CD4-positive, alpha-beta T cell (primary cell): ENCODE results near the gene GLG1. TPM values are rescaled to one million over a fixed set of nuclear protein-coding genes. Genes with fewer than 3 reads are reported as not detected.

Experiments
- ATAC-seq: fragments of 200-7000 bp; cut with Tn5 transposase; one replicate; pipeline ENCODE4 v1.10.0; 2022; ENCODE audit warnings: mild to moderate bottlenecking; ENCODE audit not compliant: poor library complexity
- CTCF ChIA-PET: fragments of 350-600 bp; sonication (Branson Sonifier 250); formaldehyde crosslinking; loops from one replicate; lab custom pipeline; 2021; ENCODE audit warnings: antibody characterized with exemption, inconsistent platforms; lab: Charles Lee
- POLR2A ChIA-PET: fragments of 350-600 bp; sonication (Branson Sonifier 250); formaldehyde crosslinking; loops from one replicate; lab custom pipeline; 2021; ENCODE audit warnings: antibody characterized with exemption, inconsistent platforms; lab: Charles Lee
- DNase-seq, 14 experiments: peaks; one replicate each; pipeline ENCODE4 v3.0.0-alpha.2; 2013 to 2020; ENCODE audit warnings: mixed read lengths in 2 of 14
- H3K27ac ChIP-seq, 2 donors: one replicate each; pipeline versions ENCODE4 v1.5.1 to v1.7.0; 2013; ENCODE audit warnings: low read length in 2 of 2, low read depth in 1 of 2, mild to moderate bottlenecking in 1 of 2
- H3K27me3 ChIP-seq, 2 experiments: 1 replicate in 1 of 2; 2 replicates in 1 of 2; pipeline versions ENCODE4 v1.6.1 to v1.7.0; 2013; ENCODE audit warnings: low read length in 2 of 2, control low read depth in 1 of 2, mild to moderate bottlenecking in 1 of 2, moderate library complexity in 1 of 2; ENCODE audit not compliant: insufficient read depth in 2 of 2, control insufficient read depth in 1 of 2
- H3K36me3 ChIP-seq: one replicate; pipeline ENCODE4 v1.6.1; 2013; ENCODE audit warnings: low read length, control low read depth; ENCODE audit not compliant: insufficient read depth
- H3K4me1 ChIP-seq: one replicate; pipeline ENCODE4 v1.6.1; 2013; ENCODE audit warnings: low read length, control low read depth; ENCODE audit not compliant: insufficient read depth
- H3K4me3 ChIP-seq: one replicate; pipeline ENCODE4 v1.5.1; 2013; ENCODE audit warnings: mild to moderate bottlenecking, low read length, moderate library complexity
- H3K9me3 ChIP-seq, 2 experiments: 1 replicate in 1 of 2; 2 replicates in 1 of 2; pipeline versions ENCODE4 v1.6.1 to v1.7.0; 2013; ENCODE audit warnings: low read length in 2 of 2, mild to moderate bottlenecking in 2 of 2, control low read depth in 1 of 2, moderate library complexity in 1 of 2; ENCODE audit not compliant: control insufficient read depth in 1 of 2, insufficient read depth in 1 of 2
- H3K27ac Mint-ChIP-seq: one replicate; pipeline ENCODE4 v1.8.0; 2020; ENCODE audit warnings: mixed read lengths
- H3K27me3 Mint-ChIP-seq: one replicate; pipeline ENCODE4 v1.8.0; 2021; ENCODE audit warnings: mixed read lengths
- H3K36me3 Mint-ChIP-seq: one replicate; pipeline ENCODE4 v1.8.0; 2021; ENCODE audit warnings: low read depth, mixed read lengths
- H3K4me1 Mint-ChIP-seq: one replicate; pipeline ENCODE4 v1.8.0; 2021; ENCODE audit warnings: low read depth, mixed read lengths
- H3K4me3 Mint-ChIP-seq: one replicate; pipeline ENCODE4 v1.8.0; 2020; ENCODE audit warnings: mild to moderate bottlenecking, mixed read lengths
- H3K9me3 Mint-ChIP-seq: one replicate; pipeline ENCODE4 v1.8.0; 2020; ENCODE audit warnings: mixed read lengths
- CTCF ChIP-seq: fragments of 200-600 bp; IDR thresholded peaks from one replicate; pipeline ENCODE4 v1.8.0; 2022; ENCODE audit warnings: antibody characterized with exemption, mild to moderate bottlenecking
- intact Hi-C, 2 experiments: fragments of 100-400 bp; cut with DNase I in 1 of 2; cut with micrococcal nuclease in 1 of 2; formaldehyde crosslinking; loops; one replicate each; pipeline versions ENCODE4 v1.15.1 to v1.9.0; 2023 to 2025; cut with DNase I, micrococcal nuclease
- total RNA-seq, 174 experiments: library from RNA in 2 of 174; stranded (reverse) in 2 of 174; gene quantifications; one replicate each; pipeline ENCODE4 v1.2.3 and lab custom pipeline; 2021 to 2026

GLG1 gene
- total RNA-seq, 2 experiments from 2014 or later, result 110 to 114 TPM

GRCh38 chr16:74652249-74652648, 45.3 kb upstream of the GLG1 start:
- Mint-ChIP-seq H3K4me1 (peaks cover 50% of the 10 kb centered on the region), H3K27ac (peak overlapping the region; percentile 57)
- H3K36me3 ChIP-seq, result peaks cover 78% of the 10 kb centered on the region

GRCh38 chr16:74651841-74652240, 44.9 kb upstream of the GLG1 start:
- Mint-ChIP-seq H3K4me1 (peaks cover 46% of the 10 kb centered on the region), H3K27ac (peak overlapping the region; percentile 57), H3K4me3 (no peak overlapping the region), H3K27me3 (no peaks in the 10 kb centered on the region), H3K36me3 (peaks cover 82% of the 10 kb centered on the region), H3K9me3 (no peaks in the 10 kb centered on the region)
- Histone ChIP-seq H3K36me3 (peaks cover 78% of the 10 kb centered on the region), H3K9me3 (no peaks in the 10 kb centered on the region), H3K4me1 (peaks cover 25% of the 10 kb centered on the region), H3K27ac (no peak overlapping the region), H3K4me3 (no peak overlapping the region), H3K27me3 (no peaks in the 10 kb centered on the region)
- ATAC-seq, result no peak
- intact Hi-C loops, result no loop called here
- TF ChIP-seq CTCF, result no peak
- CTCF ChIA-PET, result interaction anchor here (0.6 to 1.3 kb wide), 5 partner anchors 9 to 178 kb away, joined by 3 read pairs; partner anchors contain the start of gene RFWD3
- no peak for DNase-seq
- POLR2A ChIA-PET, result interaction anchor here (1.5 to 1.7 kb wide), 2 partner anchors 15 to 49 kb away, joined by 4 to 6 read pairs; partner anchors contain the start of gene RFWD3

More at GRCh38 chr16:74652249-74652648, 45.3 kb upstream of the GLG1 start:
- H3K36me3 Mint-ChIP-seq, result peaks cover 82% of the 10 kb centered on the region
- ATAC-seq (no peak), DNase-seq (no peak)
- Histone ChIP-seq H3K4me3 (no peak overlapping the region), H3K27me3 (no peaks in the 10 kb centered on the region), H3K27ac (no peak overlapping the region), H3K4me1 (peaks cover 25% of the 10 kb centered on the region), H3K9me3 (no peaks in the 10 kb centered on the region)
- ChIA-PET CTCF (interaction anchor here (0.9 to 1.3 kb wide), 4 partner anchors 9 to 27 kb away, joined by 3 read pairs; partner anchors contain the start of gene RFWD3), POLR2A (interaction anchor here (1.5 to 1.7 kb wide), 2 partner anchors 15 to 49 kb away, joined by 4 to 6 read pairs; partner anchors contain the start of gene RFWD3)
- TF ChIP-seq CTCF, result no peak
- H3K27me3 Mint-ChIP-seq, result no peaks in the 10 kb centered on the region
- no peaks in the 10 kb centered on the region for H3K9me3 Mint-ChIP-seq
- intact Hi-C loops, result no loop called here
- H3K4me3 Mint-ChIP-seq, result no peak overlapping the region

DNA sequence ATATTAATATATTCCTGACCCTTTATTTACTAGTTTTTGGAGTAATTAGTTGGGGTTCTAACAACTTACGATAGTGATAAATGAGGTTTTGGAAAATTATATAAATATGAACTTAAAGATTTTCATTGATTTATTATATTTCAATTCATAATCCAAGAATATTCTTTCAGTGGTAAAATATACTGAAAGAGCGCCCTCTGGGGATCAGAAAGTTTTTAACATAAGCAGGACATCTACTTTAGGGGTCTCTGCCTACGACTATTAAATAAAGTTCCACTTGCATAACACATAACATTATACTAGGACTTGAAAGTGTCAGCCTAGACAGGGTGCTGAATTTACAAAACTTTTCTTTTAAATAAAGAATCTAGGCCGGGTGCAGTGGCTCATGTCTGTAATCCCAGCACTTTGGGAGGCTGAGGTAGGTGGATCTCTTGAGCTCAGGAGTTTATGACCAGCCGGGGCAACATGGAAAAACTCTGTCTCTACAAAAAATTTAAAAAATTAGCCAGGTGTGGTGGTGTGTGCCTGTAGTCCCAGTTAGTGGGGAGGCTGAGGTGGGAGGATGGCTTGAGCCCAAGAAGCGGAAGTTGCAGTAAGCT, 44.2 kb upstream of the GLG1 start:
- Histone ChIP-seq H3K27ac (no peak overlapping the region), H3K4me1 (peaks cover 21% of the 10 kb centered on the region), H3K36me3 (peaks cover 77% of the 10 kb centered on the region), H3K27me3 (no peaks in the 10 kb centered on the region), H3K4me3 (no peak overlapping the region), H3K9me3 (no peaks in the 10 kb centered on the region)
- H3K4me1 Mint-ChIP-seq, result peaks cover 40% of the 10 kb centered on the region
- H3K4me3 Mint-ChIP-seq, result no peak overlapping the region
- peak; percentile 70 for TF ChIP-seq CTCF
- peaks cover 83% of the 10 kb centered on the region for H3K36me3 Mint-ChIP-seq
- ATAC-seq (no peak), DNase-seq (peak in 3 of 14 experiments; percentile 22 to 24 (median 23))
- peak overlapping the region; percentile 44 for H3K27ac Mint-ChIP-seq
- H3K9me3 Mint-ChIP-seq, result no peaks in the 10 kb centered on the region
- H3K27me3 Mint-ChIP-seq, result no peaks in the 10 kb centered on the region
- intact Hi-C loops, result no loop called here
- CTCF ChIA-PET, result interaction anchor here (0.6 to 1.3 kb wide), 5 partner anchors 9 to 178 kb away, joined by 3 read pairs; partner anchors contain the start of gene RFWD3
- POLR2A ChIA-PET, result interaction anchor here (1.5 kb wide), 1 partner anchor 50 kb away, joined by 4 read pairs; no protein-coding TSS in a partner anchor
